ENCODE measurements around the gene APPL1.

The APPL1 gene

DNA sequence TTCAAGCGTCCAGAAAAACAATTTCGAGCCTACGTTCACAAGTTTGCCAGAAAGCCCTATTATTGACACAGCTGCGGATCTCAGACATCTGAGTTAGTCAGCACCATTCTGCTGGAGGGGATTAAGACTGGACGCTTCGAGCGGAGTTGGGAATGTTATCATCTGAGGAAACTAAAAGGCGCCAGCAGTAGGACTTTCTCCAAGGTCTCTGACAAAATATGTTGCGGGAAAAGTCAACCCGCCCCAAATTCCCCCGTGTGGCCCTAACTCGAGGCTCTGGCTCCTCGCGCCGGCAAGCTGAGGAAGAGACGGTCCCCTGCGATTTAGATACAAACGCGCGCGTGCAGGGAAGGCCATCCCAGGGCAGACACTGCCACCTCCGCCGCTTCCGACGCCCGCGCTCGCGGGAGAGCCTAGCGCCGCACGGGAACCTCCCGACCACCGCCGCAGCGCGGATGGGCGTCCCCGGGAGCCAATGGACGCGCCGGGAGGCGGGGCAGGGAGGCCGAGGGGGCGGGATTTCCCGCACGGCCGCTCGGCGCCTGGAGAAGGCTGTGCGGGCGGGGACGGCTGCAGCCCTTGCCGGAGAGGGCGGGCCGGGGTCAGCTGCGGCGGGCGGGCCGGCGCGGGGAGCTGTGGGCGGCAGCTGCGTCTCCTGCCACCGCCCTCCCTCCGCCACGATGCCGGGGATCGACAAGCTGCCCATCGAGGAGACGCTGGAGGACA, at the start of gene APPL1:
Gene APPL1, plus strand, starts transcription at position 526 of the 726 bp plus-strand sequence. Its CDS starts 155 bp downstream, at position 681.
- DNase-seq: peak; percentile 95

GRCh38 chr3:57179580-57180410, 47.7 kb upstream of the APPL1 start:
- DNase-seq: peak; percentile 19

DNA sequence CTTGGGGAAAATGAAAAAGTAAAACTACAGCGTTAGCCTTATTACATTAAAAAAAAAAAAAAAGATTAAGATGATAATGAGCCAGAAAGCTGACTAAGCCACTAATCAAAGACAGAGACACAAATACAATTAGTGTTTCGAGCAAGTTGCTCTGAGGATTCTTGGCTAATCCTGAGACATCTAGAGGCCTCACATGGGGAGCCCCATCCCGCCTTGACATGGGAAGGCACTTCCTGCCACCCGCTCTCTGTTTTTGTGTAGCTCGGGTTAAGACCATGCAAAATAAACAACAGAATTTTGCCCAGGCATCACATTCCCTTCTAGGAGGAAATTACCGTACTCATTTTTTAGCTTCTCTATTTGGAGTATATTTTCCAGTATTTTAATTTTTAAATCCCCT, 43.0 kb upstream of the APPL1 start:
- DNase-seq: no peak

DNA sequence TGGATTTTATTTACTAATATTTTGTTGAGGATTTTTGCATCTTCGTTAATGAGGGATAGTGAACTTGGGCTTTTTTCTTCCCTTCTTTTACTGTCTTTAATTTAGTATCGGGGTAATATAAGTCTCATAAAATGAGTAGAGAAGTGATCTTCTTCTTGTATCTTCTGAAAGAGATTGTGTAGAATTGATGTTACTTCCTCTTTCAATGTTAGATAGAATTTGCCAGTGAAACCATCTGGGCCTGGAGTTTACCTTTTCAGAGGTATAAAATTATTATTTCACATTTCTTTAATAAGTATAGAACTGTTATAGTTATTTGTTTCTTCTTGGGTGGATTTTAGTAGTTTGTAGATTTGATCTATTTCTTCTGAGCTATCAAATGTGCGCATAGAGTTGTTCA, 35.5 kb upstream of the APPL1 start:
- no peak for DNase-seq

DNA sequence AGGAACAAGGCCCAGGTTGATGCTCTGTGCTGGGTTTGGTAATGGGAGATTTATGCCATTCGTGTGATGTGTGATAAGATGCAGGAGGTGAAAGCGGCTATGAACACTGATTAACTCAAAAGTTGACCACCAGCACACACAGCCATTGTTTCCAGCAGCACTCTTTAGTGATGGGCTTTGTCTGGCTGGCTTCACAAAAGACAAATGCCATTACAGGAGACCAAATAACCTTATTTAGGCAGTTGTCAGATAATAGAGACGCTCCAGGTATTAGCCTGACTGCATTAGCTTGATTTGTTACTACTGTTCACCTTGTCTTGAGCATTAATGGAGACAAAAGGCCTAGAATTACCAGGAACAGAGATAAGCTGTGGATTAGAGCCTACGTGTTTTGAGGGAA, 32.9 kb upstream of the APPL1 start:
- DNase-seq: no peak

GRCh38 chr3:57199895-57200297, 27.6 kb upstream of the APPL1 start, which contains the start of gene HESX1:
HESX1 (minus strand) TSS chr3:57199978; CDS start chr3:57199918, 60 bp downstream.
- DNase-seq: no peak

DNA sequence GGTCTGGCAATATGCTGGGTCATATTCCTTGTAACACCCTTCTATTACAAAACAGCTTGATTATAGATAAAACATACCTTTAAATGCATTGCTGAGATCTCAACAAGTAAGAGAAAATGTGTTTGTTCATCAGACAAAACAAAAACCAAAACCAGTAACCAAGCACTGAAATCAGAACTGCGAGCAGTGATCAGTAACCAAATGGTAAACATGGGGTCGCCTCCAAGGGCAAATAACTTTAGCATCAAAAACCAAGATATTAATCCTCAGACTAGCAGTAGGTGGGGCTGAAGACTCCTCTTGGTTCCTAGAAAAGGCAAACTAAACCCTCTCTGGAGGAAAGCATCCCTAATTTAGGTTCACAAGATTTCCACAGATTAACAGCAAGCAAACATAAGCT, 21.1 kb upstream of the APPL1 start:
- no peak for DNase-seq

DNA sequence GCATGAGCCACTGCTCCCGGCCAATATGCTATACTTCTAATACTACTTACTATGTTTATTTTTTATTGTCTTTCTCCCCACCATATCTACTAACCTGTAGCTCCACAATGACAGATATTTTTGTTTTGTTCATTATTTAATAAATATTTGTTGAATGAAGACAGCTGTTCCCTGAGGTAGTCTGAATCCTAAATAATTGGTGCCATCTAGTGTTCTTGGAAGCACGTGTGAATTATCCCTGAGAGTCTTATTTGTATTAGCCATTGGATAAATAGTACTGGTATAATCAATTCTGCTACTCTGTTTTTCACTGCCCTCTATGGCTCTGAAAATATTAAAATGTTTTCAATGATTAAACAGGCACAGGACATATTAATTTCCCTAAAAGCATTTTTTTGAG, 5.6 kb upstream of the APPL1 start:
- DNase-seq: no peak

- no peak for DNase-seq
These were observed 2.7 kb upstream of the APPL1 start for GRCh38 chr3:57224856-57225255.

DNA sequence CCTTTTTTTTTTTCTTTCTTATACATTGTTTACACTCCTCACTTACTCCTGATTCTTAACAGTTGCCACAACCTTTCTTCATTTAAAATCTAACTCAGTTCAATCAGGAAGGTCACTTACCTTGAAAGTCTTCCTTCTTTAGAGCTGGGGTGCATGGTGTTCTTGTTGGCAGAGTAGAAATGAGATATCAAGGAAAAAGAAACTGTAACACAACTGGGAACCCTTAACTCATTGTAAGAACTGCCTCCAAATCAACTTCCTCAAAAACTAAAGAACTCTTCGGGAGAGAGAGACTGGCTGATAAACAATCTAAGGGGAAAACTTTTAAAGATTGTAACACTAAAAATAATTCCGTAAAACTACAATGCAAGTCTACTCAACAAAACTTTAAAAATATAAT, 1.4 kb upstream of the APPL1 start:
- no peak for DNase-seq

DNA sequence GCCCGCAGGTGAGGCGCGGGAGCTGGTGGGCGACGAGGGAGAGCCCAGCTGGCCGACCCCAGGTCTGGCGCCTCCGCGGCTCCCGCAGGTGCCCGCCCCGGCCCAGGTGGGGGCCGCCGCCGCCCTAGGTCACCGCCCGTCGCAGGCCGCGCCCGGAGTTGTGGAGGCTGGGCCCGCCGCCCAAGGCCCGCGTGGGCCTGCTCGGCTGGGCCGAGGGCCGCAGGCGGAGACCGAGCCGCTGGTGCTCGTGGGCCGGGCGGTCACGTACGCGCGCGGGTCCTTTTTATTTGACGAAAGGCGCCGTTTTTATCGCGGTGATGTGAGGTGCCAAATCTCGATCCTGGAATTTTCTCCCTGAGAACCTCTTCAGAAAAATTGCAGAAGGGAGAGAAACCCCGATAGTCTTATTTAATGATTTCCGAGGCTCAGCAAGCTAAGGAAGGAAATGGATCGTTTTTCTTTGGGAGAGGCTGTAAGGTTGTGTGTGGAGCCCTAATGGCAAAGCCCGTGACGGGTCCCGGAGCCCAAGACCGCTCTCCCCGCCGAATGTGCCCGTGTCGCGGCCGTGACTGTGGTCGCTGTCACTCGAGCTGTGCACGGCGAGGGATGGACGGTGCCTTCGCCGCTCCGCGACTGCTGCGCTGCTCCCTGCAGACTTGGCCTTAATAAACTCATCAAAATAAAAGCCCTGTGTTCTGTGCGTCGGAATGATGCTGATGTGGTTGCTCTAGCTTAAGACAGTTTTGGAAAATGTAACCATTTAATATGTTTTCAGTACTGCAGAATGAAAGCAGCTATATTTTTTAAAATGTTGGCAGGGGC, 612 bp downstream of the APPL1 start:
- DNase-seq: peak; percentile 77

DNA sequence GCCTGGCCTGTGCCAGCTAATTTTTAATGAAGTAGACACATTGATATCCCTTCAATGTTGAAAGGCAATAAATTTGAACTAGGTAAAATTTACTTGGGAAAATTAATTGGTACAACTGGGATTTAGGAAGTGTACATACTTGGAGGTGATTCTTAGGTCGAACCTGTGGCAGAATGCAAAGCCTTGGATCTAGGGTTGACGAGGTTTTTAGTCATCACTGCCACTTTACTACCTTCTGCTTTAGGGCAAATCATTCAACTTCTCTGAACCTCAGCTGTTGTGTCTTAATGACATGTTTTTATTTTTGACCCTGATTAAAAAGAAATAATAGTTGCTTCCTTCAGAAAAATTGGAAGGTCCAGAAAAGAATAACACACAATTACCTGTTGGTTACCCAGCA, 2.5 kb downstream of the APPL1 start:
- no peak for DNase-seq

GRCh38 chr3:57233799-57234198, 6.3 kb downstream of the APPL1 start:
- no peak for DNase-seq

DNA sequence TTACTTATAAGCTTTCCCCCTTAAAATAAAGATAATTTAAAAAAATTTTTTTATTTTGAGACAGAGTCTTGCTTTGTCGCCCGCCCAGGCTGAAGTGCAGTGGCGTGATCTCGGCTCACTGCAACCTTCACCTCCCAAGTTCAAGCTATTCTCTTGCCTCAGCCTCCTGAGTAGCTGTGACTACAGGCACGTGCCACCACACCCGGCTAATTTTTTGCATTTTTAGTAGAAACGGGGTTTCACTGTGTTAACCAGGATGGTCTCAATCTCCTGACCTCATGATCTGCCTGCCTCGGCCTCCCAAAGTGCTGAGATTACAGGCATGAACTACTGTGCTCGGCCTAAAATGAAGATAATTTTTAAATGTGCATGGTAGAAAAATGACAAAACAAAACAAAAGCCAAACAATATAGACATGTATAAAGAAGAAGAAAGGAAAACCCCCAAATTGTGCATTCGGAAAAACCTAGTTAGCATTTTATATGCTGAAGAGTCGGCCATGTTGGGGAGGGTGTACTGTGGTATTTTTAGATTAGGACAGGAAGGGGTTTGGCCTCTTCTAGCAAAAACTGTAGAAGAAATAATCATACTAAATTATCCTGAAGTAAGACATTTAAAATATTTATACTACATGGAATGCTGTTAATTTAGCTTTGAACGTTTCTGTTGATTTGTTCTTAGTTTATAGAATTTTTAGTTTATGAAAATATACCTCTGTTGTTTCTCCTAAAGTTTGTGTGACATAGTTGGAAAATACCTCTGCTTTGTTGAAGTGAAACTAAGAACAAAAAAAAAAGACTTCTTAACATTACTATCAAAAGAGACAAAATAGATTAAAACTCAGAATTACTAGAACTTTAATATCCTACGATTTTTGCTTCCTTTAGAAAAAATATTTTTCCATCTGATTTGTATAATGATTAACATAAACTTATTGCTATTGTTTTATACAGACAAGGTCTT, 7.4 kb downstream of the APPL1 start:
- no peak for DNase-seq

DNA sequence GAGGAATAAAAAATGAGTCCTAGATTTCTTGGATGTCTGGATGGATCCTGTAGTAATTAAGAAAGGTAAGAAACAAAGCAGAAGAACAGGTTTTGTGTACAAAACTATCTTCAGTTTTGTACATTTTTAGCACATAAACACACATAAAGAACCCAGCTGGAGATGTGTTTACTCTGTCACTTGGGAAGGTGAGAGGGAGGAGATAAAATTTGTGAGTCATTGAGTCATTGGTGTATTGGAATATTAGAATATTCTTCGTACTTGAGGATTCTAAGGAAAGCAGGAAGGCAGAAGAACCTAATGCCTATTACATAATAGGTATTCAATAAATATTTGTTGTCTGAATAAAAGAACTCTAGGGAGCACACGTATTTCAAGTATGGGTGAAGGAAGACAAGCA, 17.4 kb downstream of the APPL1 start:
- no peak for DNase-seq

DNA sequence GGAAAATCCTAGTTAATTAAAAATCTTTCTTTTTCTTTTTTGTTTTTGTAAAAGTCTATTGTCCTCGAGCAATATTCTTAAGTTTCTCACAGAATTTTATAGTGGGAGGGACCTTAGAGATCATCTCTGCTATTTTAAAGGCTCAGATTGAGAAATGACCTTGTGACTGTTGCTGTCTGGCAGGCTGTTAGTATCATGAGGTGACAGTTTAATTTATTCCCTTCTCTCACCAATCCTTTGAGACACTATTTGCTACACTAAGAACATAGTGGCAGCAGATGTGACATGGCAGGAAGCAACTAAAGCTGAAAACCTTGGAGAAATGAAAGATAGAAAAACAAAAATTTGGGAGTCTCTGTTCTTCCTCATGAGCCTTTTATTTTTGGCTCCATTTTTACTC, 24.9 kb downstream of the APPL1 start:
- DNase-seq: no peak

DNA sequence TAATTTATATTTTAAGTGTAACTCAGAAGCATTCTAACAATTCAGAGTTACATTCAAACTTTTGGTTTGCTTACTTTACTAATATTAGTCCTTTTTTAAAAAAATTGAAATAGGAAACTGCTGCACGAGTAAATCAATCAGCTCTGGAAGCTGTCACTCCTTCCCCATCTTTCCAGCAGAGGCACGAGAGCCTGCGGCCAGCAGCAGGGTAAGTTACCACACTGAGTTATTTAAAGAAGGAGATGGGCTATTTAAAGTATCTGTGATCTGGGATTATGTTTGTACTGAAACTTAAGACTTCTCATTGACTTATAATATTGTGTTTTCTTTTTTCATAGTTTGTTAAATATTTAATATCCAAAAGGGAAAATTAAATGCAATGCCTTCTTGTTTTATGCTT, 29.3 kb downstream of the APPL1 start:
- DNase-seq: no peak

- no peak for DNase-seq
These were observed 30.1 kb downstream of the APPL1 start for GRCh38 chr3:57257678-57258077.

GRCh38 chr3:57261119-57261518, 33.6 kb downstream of the APPL1 start:
- DNase-seq: no peak

- DNase-seq: no peak
These were observed 34.4 kb downstream of the APPL1 start for GRCh38 chr3:57261929-57262328.

DNA sequence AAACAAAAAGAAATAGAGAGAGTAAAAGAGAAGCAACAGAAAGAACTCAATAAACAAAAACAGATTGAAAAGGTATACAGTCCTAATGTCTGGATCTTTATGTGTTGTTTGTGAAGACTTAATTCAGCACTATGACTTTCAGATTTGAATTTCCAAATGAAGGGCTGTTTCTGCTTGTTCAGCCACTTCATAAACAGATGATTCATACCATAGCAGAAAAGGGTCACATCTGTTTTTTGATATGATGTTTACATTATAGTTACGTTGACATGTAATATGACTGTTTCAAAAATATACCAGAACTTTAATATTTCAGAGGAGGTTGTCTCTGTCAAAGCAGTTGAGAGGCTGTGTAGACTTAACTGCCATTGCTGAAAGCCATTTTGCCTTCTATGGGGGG, 40.9 kb downstream of the APPL1 start:
- no peak for DNase-seq

GRCh38 chr3:57274845-57275244, 47.3 kb downstream of the APPL1 start:
- DNase-seq: no peak

Data from RPMI8226 (cell line).